Pancreas (tissue), 10 donors: ENCODE results near the gene PDZD7. TPM values are rescaled to one million over a fixed set of nuclear protein-coding genes. Genes with fewer than 3 reads are reported as not detected.
A peak's percentile ranks its signal among the peaks of the same experiment; 100 is the strongest.

Experiments
- ATAC-seq, 4 donors: fragments of 200-7000 bp; cut with Tn5 transposase; one replicate each; pipeline versions ENCODE4 v1.8.0 to v1.9.1; 2020; ENCODE audit warnings: mild to moderate bottlenecking in 4 of 4, moderate library complexity in 4 of 4
- DNase-seq, 6 donors: peaks; one replicate each; pipeline ENCODE4 v3.0.0-alpha.2; 2020
- FAIRE-seq: peaks from 2 replicates; lab custom pipeline; 2012; peaks lifted over from hg19 to GRCh38; lab: Jason Lieb, UNC
- H3K27ac ChIP-seq, 4 donors: fragments of 200-600 bp; sonication (generic); 1 replicate in 3 of 4; 2 replicates in 1 of 4; pipeline versions ENCODE4 v1.5.0 to v1.8.0; 2020
- H3K27me3 ChIP-seq, 4 donors: fragments of 200-600 bp; one replicate each; pipeline ENCODE4 v1.8.0; 2021
- H3K36me3 ChIP-seq, 3 donors: fragments of 200-600 bp; sonication (generic) in 1 of 3; one replicate each; pipeline versions ENCODE4 v1.5.0 to v1.8.0; 2020 to 2021
- H3K4me1 ChIP-seq, 3 donors: fragments of 200-600 bp; one replicate each; pipeline ENCODE4 v1.8.0; 2021
- H3K4me3 ChIP-seq, 4 donors: fragments of 200-600 bp; sonication (generic) in 2 of 4; one replicate each; pipeline versions ENCODE4 v1.5.0 to v1.8.0; 2020 to 2021
- H3K9me3 ChIP-seq, 4 donors: fragments of 200-600 bp; one replicate each; pipeline ENCODE4 v1.8.0; 2021
- WGBS, 2 donors: extraction: QIAGEN DNeasy Blood & Tissue Kit; methylation state at CpG; one replicate each; pipeline ENCODE4 v1.1.7; 2013; 5-methylcytosine and 5-hydroxymethylcytosine counted together
- intact Hi-C, 3 donors: fragments of 100-400 bp; cut with DNase I; formaldehyde crosslinking; loops; one replicate each; pipeline versions ENCODE4 v1.11.1 to v1.14.2; 2022
- polyA plus RNA-seq, 2 donors: library from polyadenylated mRNA; stranded (reverse); fragments of 200-250 nt; gene quantifications; one replicate each; pipeline ENCODE4 v1.2.3, GENCODE V29; 2013
- total RNA-seq, 6 donors: library from RNA; stranded (reverse); fragmentation: NEBNext Ultra II Directional in 4 of 6; extraction: Animal tissue kit (Norgen Biotek cat#: 25700) in 4 of 6; gene quantifications; one replicate each; pipeline versions ENCODE4 v1.2.1 to v1.2.4, GENCODE V29; 2021 to 2023
- TF ChIP-seq, protein P1 (sequence below), 4 donors: fragments of 200-600 bp; sonication (generic) in 3 of 4; IDR thresholded peaks; one replicate each; pipeline versions ENCODE4 v1.5.0 to v1.8.0; 2021; ENCODE audit warnings: antibody characterized with exemption in 4 of 4
- donor health status: healthy with polysubstance abuse.
- donor health status: DM: no; HTN: no; CAD: no; lungs with moderate emphysema.
- donor health status: DM: no; HTN: no; CAD: no.
- donor health status: control.
- donor health status: control.
- donor health status: Bipolar disorder and iron deficiency.
- donor health status: DM: yes; HTN: yes; CAD: no.
- donor health status: DM: no; HTN: no; CAD: no.
- donor health status: DM: no; HTN: no; CAD: no.
- donor health status: DM: yes; HTN: yes; CAD: no.

PDZD7 gene
- total and polyA plus RNA-seq, 8 donors, result 0.18 to 0.99 (median 0.38) TPM

- ATAC-seq, result no peak
- Histone ChIP-seq H3K9me3 (no peaks in the 10 kb centered on the region), H3K27ac (no peak overlapping the region), H3K36me3 (no peaks in the 10 kb centered on the region), H3K27me3 (peaks cover 0 to 3% (median 1%) of the 10 kb centered on the region in 4 donors), H3K4me3 (no peak overlapping the region), H3K4me1 (peaks cover 5 to 12% (median 6%) of the 10 kb centered on the region in 3 donors)
- intact Hi-C loops, result no loop called here
- TF ChIP-seq, protein P1, sequence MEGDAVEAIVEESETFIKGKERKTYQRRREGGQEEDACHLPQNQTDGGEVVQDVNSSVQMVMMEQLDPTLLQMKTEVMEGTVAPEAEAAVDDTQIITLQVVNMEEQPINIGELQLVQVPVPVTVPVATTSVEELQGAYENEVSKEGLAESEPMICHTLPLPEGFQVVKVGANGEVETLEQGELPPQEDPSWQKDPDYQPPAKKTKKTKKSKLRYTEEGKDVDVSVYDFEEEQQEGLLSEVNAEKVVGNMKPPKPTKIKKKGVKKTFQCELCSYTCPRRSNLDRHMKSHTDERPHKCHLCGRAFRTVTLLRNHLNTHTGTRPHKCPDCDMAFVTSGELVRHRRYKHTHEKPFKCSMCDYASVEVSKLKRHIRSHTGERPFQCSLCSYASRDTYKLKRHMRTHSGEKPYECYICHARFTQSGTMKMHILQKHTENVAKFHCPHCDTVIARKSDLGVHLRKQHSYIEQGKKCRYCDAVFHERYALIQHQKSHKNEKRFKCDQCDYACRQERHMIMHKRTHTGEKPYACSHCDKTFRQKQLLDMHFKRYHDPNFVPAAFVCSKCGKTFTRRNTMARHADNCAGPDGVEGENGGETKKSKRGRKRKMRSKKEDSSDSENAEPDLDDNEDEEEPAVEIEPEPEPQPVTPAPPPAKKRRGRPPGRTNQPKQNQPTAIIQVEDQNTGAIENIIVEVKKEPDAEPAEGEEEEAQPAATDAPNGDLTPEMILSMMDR (IDR thresholded peaks at IDR 0.05), result no peak
- DNase-seq, result no peak
- WGBS, 2 donors, result 74 to 75% methylated on average over 2 of the region's 2 CpGs
- FAIRE-seq, result no peak
These were observed 13.2 kb upstream of the PDZD7 start for GRCh38 chr10:101044117-101044516.

- H3K9me3 ChIP-seq, result no peaks in the 10 kb centered on the region
- H3K27me3 ChIP-seq, result peaks cover 0 to 2% (median 0%) of the 10 kb centered on the region in 4 donors
- FAIRE-seq (no peak), ATAC-seq (peak in 3 of 4 donors; percentile 2 to 4 (median 2)), DNase-seq (no peak)
- H3K4me1 ChIP-seq, result peaks cover 5 to 12% (median 6%) of the 10 kb centered on the region in 3 donors
- intact Hi-C loops, result no loop called here
- TF ChIP-seq, protein P1 (IDR thresholded peaks at IDR 0.05), result no peak
- H3K36me3 ChIP-seq, result no peaks in the 10 kb centered on the region
- H3K27ac ChIP-seq, result peak overlapping the region; percentile 80 to 96 (median 85)
- peak overlapping the region; percentile 26 to 49 (median 44) for H3K4me3 ChIP-seq
- WGBS, 2 donors, result 33 to 40% methylated on average over 2 of the region's 2 CpGs
These were observed 12.4 kb upstream of the PDZD7 start for GRCh38 chr10:101043363-101043707.

DNA sequence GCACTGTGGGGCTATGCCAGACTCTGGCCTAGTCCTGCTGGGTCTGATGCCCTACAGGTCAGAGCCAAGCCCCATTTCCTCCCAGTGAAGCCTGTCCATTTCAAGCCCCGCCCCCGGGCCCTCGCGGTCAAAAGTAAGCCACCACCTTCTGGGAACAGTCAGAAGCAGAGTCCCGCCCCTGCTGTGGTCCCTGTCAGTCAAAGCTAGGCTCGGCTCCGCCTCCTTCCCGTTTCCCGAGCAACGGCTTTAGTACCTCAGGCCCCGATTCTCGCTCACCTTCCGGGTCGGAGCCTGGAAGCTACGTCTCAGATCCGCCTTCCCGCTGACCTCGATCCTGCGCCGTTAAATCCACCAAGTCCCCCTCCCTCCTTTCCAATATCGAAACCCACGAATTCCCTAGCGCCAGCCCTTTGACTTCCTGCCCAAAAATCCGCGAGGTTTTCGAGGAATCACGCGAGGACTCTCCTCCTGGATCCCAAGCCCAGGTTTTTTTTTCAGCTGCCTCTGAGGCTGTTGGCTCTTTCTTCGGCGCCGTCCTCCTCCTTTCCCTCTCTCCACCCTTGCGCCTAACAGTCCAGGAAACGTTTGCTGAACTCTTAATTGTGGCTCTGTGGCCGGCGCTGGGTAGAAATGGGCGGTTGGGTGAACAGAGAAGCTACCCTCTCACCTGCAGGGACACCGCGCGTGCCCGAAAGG, 11.9 kb upstream of the PDZD7 start:
- DNase-seq (peak; percentile 93 to 98 (median 98)), FAIRE-seq (peak; percentile 82), ATAC-seq (peak; percentile 91 to 97 (median 94))
- Histone ChIP-seq H3K4me3 (peak overlapping the region; percentile 26 to 49 (median 44)), H3K27me3 (peaks cover 0 to 1% (median 0%) of the 10 kb centered on the region in 4 donors), H3K36me3 (peaks cover 0 to 1% (median under 1%) of the 10 kb centered on the region in 3 donors), H3K4me1 (peaks cover 5 to 12% (median 6%) of the 10 kb centered on the region in 3 donors), H3K27ac (peak overlapping the region; percentile 80 to 96 (median 85)), H3K9me3 (no peaks in the 10 kb centered on the region)
- intact Hi-C loops, result no loop called here
- TF ChIP-seq, protein P1 (IDR thresholded peaks at IDR 0.05), result no peak
- 2 to 4% methylated on average over 40 of the region's 40 CpGs for WGBS, 2 donors

DNA sequence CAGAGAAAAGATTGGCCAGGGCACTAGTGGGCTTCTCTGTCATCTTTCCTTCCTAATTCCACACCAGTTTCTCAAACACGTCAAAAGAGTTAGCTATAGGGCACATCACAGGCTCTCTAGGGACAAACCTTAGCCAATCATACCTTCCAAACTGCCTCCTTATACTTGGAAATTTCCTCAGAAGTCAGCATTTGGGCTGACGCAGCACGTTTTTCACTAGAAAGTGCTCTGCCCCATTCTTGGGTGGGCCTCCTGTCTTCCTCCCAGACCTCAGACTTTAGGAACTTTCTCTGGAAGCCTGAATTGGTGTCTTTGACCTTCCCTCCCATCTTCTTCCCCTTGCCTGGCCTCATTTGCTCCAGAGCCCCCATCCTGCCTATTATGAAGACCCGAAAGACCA, 11.2 kb upstream of the PDZD7 start:
- DNase-seq (no peak), ATAC-seq (no peak), FAIRE-seq (no peak)
- Histone ChIP-seq H3K27ac (peak overlapping the region; percentile 80 to 96 (median 85)), H3K4me3 (peak overlapping the region in 2 of 4 donors; percentile 43 to 44), H3K4me1 (peaks cover 5 to 12% (median 6%) of the 10 kb centered on the region in 3 donors), H3K36me3 (peaks cover 0 to 8% (median 7%) of the 10 kb centered on the region in 3 donors), H3K27me3 (no peaks in the 10 kb centered on the region), H3K9me3 (no peaks in the 10 kb centered on the region)
- TF ChIP-seq, protein P1 (IDR thresholded peaks at IDR 0.05), result no peak
- intact Hi-C loops, result no loop called here
- WGBS, 2 donors, result 57 to 74% methylated on average over 4 of the region's 4 CpGs
